Measurements from ENCODE around the gene SEC24D.

SEC24D gene

DNA sequence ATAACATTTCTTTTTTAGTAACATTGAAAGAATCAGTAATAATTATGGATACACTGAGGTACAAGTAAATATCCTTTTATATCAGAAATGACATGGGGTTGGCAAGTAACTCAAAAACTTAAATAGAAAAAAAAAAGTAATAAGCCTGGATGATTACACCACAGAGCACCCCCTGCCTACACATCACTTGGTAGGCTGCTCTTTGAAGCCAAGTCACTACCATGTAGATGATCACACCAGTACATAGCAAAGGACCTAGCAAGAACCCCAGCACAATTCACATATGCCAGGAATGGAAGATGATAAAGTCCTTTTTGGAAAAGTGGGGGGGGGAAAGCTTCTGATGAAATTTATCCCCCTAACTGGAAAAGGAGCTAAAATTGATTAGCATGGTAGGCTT, 93.9 kb downstream of the SEC24D start:
- DNase-seq (ENCODE audit: insufficient read length, low spot score) (no peak), FAIRE-seq (no peak)
- TF ChIP-seq, protein P1, sequence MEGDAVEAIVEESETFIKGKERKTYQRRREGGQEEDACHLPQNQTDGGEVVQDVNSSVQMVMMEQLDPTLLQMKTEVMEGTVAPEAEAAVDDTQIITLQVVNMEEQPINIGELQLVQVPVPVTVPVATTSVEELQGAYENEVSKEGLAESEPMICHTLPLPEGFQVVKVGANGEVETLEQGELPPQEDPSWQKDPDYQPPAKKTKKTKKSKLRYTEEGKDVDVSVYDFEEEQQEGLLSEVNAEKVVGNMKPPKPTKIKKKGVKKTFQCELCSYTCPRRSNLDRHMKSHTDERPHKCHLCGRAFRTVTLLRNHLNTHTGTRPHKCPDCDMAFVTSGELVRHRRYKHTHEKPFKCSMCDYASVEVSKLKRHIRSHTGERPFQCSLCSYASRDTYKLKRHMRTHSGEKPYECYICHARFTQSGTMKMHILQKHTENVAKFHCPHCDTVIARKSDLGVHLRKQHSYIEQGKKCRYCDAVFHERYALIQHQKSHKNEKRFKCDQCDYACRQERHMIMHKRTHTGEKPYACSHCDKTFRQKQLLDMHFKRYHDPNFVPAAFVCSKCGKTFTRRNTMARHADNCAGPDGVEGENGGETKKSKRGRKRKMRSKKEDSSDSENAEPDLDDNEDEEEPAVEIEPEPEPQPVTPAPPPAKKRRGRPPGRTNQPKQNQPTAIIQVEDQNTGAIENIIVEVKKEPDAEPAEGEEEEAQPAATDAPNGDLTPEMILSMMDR (IDR thresholded peaks at IDR 0.05; ENCODE audit: insufficient read depth, missing control alignments), result no peak

DNA sequence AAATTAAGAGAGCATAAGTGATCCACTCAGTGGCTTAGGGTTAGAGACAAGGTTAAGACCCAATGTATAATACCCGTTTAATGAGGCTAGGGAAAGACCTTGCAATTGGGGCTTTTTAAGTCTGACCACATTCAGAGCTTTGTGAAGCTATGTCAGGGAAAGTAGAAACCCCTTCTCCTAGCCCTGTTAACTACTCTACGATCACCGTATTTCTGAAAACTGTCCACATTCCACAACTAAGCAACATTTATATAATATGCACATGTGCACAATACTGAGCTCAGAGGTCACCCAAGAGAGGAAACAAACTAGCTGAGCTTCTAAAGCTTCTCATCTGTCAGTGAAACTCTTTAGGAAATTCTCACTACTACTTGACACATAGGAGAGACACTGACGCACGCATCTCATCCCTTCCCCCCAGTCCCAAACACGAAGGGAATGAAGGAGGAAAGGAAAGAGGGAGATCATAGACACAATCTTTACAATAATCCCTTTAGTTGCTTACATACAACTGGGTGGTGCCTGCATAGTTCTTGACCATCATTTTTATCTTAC, 94.5 kb downstream of the SEC24D start:
- DNase-seq (ENCODE audit: insufficient read length, low spot score), result no peak
- TF ChIP-seq, protein P1 (IDR thresholded peaks at IDR 0.05; ENCODE audit: insufficient read depth, missing control alignments), result no peak
- no peak for FAIRE-seq

DNA sequence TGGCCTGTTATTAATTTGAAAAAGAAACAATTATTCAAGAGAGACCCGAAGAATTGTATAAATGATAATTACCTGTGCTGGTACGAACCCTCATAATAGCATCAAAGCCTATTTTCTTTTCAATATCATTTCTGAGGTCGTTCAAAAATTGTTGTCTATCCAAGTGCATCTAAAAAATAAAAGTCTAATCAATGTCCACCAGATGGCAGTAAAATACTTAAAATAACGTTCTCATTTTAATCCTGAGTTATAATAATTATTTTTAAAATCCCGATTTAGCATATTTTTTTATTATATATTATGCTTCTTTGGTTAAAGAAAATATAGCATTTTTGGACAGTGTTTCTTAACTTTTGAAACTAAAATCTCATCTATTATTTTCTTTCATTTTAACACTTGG, 95.1 kb downstream of the SEC24D start:
- DNase-seq (ENCODE audit: insufficient read length, low spot score) (no peak), FAIRE-seq (peak; percentile 64)
- TF ChIP-seq, protein P1 (IDR thresholded peaks at IDR 0.05; ENCODE audit: insufficient read depth, missing control alignments), result peak; percentile 44

GRCh38 chr4:118739022-118739713, 96.8 kb downstream of the SEC24D start:
- FAIRE-seq, result no peak
- DNase-seq (ENCODE audit: insufficient read length, low spot score), result no peak
- TF ChIP-seq, protein P1 (IDR thresholded peaks at IDR 0.05; ENCODE audit: insufficient read depth, missing control alignments), result no peak

DNA sequence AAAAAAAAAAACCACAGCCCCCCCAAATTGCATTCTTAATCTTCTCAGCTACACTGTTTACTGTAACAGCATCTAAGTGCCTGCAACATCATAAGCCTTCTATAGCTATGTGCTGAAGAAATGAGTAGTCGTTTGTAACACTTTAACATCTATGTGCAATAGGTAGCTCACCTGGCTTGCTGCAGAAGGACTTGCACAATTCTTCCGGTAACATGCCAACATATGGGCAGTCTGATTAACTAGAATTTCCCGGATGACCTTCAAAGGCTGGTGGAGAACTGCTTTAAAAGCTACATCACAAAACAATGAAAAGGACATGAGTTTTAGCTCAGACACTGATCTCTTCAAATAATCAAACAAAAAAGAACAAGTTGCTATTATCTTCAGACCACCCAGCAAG, 97.8 kb downstream of the SEC24D start:
- TF ChIP-seq, protein P1 (IDR thresholded peaks at IDR 0.05; ENCODE audit: insufficient read depth, missing control alignments), result no peak

GRCh38 chr4:118736900-118737299, 99.0 kb downstream of the SEC24D start:
- no peak for DNase-seq (ENCODE audit: insufficient read length, low spot score)
- no peak for FAIRE-seq

More for the DNA sequence above, 97.8 kb downstream of the SEC24D start:
- DNase-seq (ENCODE audit: insufficient read length, low spot score), result no peak
- FAIRE-seq, result no peak

More at GRCh38 chr4:118736900-118737299, 99.0 kb downstream of the SEC24D start:
- TF ChIP-seq, protein P1 (IDR thresholded peaks at IDR 0.05; ENCODE audit: insufficient read depth, missing control alignments), result no peak

Measured in D721Med (cell line).